GM20431 (cell line): ENCODE results near the gene NR4A1.
"Not testable (repeated sequence)": the region's sequence is repeated elsewhere in the genome, so short reads cannot be mapped to it uniquely, and the experiment has no call there.

Experiments used
- in situ Hi-C: fragments of 300-500 bp; cut with MseI, MboI; formaldehyde crosslinking; loops from one replicate; pipeline ENCODE4 v1.15.0; 2020; ENCODE audit warnings: low sequenced_read_pairs; ENCODE audit not compliant: unreplicated experiment

The NR4A1 gene

DNA sequence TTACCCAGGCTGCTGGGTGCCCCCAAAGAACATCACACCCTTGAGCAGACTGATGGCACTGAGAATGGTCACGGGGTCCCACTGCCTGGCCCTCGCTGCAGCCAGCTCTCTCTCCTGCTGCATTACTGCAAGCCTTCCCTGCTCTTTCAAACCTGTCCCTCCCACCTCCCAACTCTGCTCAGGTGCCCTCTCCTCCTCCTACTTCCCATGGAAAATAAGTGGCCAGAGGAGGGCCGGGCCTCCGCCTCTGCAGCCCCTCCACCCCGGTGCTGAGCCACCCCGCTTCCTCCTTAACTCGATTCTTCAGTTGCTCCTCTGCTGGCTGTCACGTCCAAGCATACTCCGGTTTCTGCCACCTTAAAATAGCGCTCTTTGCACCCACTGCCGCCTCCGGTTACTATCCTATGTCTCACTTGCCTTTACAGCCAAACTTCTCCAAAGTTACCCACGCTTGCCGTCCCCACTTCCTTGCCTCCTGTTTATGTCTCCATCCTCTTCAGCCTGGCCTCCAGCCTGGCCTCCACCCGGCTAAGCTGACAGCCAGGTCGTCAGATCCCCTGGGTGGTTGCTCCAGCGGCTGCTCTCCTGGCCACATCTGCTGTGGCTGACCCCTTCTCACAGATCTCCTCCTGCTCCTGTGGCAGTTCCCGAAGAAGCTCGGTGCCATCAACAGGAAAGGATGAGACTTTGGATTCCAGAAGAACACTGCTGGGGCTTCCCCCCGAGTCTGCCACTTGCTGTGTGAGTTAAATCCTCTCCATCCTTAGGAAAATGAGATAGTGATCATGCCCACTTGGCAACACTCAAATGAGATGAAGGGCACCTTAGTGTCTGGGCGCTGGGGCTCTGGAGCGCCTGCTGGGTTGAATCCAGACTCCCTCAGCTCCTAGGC, 35.9 kb downstream of the NR4A1 start:
- in situ Hi-C loops, result loop anchor here (10.0 kb wide), 1 partner anchor 52 kb away; no protein-coding TSS in a partner anchor

DNA sequence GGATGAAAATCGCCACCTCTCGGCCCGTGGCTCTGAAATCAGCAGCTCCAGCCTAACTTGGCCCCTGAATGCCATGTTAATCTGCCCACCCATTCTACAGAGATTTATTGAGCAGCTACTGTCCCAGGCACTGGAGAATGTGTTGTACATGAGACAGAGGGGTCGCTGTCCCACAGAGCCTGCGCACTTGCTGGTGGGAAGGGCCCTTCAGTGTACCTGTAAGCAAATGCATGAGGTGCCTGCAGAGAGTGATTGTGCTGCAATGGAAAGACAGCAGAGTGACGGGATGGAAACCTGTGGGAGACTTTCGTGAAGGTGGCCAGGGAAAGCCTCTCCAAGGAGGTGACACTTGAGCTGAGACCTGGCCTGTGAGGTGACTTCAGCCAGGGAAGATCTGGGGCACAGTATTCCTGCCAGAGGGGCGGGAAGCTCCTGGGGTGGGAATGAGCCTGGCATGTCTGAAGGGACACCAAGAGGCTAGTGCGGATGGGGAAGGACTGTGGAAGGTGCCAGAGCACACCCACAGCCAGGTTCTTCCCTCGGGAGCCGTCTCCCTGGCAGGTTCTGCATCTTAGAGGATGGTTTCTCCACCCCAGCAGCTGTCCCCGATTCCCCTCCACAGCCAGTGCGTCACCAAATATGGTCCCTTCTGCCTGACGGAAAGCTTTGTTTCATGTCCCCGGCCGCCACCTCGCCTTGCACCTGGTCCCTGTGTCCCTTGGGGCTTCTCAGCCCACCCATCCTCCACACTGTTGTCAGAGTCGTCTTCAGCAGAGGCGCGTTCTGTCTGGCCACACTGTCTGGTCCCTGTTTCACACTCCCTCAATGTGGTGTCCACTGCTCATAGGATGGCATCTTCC, 36.9 kb downstream of the NR4A1 start:
- in situ Hi-C loops, result loop anchor here (10.0 kb wide), 1 partner anchor 53 kb away; no protein-coding TSS in a partner anchor

DNA sequence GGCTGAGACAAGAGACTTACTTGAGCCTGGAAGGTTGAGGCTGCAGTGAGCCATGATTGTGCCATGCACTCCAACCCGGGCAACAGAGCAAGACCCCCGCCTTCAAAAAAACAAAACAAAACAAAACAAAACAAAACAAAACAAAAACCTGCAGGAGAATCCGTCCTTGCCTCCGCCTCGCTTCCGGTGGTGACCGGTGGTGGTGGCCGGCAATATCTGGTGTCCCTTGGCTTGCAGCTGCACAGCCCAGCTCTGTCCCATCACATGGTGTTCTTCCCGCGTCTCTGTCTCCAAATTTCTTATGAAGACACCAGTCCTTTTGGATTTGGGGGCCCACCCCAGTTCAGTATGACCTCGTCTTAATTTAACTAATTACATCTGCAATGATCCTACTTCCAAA, 38.2 kb downstream of the NR4A1 start:
- in situ Hi-C loops, result loop anchor here (10.0 kb wide), 1 partner anchor 55 kb away; no protein-coding TSS in a partner anchor

DNA sequence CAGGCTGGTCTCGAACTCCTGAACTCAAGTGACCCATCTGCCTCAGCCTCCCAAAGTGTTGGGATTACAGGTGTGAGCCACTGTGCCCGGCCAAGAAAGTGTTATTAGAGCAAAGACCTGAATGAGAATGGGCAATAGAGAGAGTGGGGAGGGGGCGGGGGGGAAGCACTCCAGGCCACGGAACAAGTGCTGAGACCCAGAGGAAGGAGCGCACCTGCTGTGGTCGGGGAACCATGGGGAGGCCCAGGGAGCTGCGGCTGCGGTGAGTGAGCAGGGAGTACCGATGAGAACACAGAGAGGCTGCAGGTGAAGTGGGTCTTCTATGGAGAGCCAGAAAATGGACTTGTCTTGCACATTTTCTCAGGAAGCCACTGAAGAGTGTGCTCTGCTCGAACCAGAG, 39.0 kb downstream of the NR4A1 start:
- in situ Hi-C loops, result no loop called here

DNA sequence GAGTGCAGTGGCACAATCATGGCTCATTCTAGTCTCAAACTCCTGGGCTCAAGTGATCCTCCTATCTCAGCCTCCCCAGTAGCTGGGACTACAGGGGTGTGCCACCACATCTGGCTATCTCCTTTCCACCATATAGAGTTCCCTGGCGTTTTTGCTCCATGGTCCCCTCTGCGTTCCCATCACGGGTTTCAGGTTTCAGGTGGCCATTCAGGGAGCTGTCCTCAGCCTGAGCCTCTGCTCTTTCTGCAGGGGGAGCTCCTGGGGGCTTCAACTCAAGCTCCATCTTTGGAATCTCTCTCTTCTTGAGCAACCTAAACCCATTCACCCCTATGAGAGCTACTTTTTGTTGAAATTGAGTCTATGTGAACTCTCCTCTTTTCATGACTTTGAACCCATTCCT, 39.8 kb downstream of the NR4A1 start:
- in situ Hi-C loops, result no loop called here

DNA sequence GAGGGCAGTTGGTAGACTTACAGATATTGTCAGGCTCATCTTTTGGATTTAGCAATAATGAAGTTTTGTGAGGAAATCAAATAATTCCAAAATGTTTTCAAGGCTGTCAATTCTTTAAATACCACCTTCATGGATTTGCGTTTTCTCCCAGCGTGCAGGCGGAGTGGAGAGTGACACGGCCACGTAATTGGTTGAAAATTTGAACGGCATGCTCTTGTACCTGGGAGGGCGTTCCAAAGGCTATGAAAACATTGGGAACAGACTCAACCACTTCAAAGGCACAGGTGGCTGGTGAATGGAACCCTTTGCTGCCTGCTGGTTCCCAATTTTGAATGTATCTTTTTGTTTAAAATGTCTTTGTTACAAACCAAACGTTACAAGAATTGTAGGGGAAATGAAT, 40.6 kb downstream of the NR4A1 start:
- in situ Hi-C loops, result no loop called here

DNA sequence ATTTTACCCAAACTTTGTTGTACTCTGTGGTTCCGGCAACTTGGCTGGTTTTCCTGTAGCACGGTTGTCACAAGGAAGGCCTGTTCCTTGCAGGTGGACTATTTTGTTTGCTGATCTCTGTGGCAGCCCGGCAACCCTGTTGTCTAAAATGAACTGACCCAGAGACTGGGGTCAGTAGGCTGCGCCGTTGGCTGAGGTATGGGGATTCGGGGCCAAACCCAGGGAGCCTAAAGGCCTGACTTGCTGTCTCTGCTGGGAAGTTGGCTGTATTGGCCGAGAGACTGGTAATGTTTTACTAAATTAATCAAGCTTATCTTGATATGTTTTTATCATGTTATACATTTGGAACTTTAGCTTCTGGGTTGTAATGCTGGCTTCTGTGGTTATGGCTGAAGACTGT, 42.1 kb downstream of the NR4A1 start:
- in situ Hi-C loops, result no loop called here

DNA sequence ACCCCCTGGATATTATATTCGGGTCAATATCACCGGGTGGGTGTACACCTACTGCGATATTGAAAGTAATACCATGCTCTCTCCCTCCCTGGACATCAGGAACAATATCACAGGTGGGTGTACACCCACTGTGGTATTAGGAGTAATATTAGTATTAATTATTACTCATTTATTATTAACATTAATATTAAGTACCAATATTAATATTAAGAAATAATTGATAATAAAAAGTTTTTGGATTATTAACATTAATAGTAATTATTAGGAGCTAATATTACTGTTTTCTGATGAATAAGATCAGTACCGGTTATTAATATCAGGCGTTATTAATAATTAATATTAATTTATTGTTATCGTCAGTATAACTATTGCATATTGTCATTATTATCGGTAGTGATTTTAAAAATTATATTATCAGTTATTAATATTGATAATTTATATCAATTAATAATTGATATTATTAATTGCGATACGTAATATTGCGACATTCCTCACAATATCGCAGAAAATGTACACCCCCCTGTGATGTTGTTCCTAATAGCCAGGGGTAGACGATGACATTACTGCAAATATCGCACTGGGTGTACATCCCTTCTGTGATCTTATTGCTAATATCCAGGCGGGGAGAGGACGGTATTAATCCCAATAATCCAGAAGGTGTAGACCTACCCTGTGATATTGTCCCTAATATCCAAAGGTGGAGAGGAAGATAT, 45.2 kb downstream of the NR4A1 start:
- in situ Hi-C loops, result no loop called here

DNA sequence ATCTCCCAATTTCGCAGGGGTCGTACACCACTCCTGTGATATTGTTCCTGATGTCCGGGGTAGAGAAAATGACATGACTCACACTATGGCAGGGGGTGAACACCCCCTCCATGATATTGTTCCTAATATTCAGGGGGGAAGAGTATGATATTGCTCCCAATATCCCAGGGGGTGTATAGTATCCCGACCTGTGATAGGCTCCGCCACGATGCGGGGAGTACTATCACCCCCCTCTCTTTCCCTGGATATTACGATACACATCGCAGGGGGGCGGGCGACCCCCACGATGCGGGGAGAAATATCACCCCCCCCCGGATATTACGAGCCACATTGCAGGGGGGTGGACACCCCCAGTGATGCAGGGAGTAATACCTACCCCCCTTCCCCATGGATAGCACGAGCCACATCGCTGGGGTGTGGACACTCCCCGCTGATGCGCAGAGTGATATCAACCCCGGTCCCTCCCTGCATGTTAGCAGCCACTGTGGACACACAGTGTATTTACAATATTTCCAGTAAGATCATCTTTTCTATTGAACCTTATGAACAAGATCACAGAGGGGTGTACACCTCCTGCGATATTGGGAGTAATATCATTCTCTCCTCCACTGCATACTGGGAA, 45.9 kb downstream of the NR4A1 start:
- in situ Hi-C loops, result no loop called here

DNA sequence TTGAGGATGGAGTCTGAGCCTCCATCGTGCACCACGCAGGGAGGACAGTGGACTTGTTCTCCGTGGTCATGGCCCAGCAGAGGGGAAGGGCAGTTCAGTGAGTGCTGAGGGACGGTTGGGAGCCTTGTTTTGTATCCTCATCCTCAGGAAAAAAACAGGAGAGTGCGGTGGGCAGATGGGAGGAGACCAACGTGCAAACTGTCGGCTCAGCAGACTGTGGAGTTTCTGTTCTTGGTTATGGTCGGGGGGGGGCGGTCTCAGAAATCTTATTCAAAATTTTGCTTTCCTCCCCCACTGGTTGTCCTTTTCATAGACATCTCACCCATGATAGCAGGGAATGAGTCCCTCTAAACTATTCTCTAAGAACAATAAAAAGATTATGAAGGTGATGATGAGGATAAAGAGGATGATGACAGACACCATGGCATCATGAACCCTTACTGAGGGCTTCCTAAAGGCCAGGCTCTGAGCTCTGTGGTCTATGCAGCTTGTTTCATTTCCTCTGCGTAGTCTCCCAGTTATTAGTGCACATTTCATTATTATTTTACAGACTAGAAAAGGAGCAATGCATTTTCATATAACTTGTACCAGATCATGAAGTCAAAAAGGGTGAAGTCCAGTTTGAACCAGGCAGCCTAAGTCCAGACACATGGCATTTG, 53.3 kb downstream of the NR4A1 start:
- in situ Hi-C loops, result not testable (repeated sequence)
